Measurements from ENCODE around the gene LAD1.

DNA sequence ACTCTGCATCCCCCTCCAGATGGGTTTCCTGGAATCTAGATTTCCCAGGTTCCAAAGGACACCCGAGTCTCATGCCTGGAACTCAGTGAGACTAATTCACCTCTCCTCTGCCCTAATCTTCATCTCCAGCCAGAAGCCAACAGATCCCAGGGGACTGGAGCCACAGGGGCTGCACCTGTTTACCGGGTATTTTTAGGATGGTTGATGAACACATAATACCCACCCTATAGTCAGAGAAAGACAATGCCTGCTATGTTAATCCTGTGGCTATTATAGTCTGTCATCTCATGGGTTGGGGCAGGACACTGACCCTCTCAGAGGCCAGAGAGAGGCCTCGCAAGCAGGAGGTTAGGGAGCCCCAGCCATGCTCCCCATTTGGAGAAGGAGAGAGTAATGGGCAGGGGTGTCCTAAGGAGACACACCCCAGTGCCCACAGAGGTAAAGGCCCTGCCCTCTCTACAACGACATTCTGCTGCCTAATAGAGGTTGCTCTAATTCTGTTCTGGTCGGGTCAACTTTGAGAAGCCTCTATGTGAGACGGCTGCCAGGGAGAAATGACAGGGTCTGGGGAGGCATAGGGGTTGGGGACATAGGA lies 23.4 kb upstream of the LAD1 start:
- TF ChIP-seq GATA3 (IDR thresholded peaks at IDR 0.05; ENCODE audit: low read depth, low read length) = no peak
- TF ChIP-seq GATA2 (IDR thresholded peaks at IDR 0.05; ENCODE audit: low read depth, low read length) = no peak

Measured in SH-SY5Y (cell line).